Measurements from ENCODE around the gene CLEC4G.
A peak's percentile ranks its signal among the peaks of the same experiment; 100 is the strongest.

The CLEC4G gene

DNA sequence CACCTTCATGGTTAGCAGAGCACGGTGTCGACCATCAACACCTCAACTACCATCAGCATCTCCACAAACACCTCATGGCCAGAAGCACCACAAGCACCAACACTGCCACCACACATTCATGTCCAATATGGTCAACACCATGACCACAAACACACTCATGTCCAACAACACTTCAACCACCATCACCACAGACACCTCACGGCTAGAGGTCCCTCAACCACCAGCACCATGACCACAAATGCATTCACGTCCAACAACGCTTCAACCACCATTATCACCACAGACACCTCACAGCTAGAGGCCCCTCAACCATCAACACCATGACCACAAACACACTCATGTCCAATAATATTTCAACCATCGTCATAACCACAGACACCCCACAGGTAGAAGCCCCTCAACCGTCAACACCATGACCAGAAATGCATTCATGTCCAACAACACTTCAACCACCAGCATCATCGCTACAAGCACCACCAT, 41.1 kb downstream of the CLEC4G start:
- no peak for DNase-seq

DNA sequence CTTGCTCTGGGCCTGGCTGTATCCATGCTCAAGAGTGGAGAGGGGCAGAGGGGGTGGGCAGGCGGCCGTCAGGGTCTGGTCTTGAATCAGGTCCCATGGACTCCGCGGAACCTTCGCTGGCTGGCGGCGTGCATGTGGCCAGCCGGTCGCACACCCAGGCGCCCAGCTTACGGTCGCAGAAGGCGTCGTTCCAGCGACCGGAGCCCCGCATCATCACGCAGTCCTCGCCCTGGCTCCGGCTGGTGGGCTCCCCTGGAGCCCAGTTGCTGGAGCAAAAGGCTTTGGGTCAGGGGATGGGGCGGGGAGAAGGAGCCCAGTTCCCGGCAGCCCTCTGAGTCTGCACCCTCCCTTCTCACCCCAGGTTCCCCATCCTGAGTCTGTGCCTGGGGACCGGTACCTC, 42.7 kb downstream of the CLEC4G start:
- no peak for DNase-seq

DNA sequence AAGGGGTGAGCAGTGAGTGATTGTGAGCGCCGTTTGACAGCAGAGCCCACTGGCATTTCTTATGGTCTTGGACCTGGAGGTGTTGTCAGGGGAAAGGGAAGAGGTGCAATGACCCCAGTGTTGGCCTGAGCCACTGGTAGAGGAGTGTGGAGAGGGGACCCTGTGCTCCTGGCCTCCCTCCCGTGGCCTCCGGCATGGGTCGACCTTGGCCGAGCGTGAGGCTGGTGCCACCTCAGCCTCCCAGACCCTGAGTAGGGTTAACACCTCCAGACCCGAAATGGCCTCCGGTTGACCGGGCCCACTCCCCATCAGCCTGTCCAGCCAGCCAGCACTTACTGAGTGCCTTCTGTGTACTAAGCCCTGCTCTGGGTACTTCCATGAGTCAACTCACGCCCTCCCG, 44.7 kb downstream of the CLEC4G start:
- no peak for DNase-seq

DNA sequence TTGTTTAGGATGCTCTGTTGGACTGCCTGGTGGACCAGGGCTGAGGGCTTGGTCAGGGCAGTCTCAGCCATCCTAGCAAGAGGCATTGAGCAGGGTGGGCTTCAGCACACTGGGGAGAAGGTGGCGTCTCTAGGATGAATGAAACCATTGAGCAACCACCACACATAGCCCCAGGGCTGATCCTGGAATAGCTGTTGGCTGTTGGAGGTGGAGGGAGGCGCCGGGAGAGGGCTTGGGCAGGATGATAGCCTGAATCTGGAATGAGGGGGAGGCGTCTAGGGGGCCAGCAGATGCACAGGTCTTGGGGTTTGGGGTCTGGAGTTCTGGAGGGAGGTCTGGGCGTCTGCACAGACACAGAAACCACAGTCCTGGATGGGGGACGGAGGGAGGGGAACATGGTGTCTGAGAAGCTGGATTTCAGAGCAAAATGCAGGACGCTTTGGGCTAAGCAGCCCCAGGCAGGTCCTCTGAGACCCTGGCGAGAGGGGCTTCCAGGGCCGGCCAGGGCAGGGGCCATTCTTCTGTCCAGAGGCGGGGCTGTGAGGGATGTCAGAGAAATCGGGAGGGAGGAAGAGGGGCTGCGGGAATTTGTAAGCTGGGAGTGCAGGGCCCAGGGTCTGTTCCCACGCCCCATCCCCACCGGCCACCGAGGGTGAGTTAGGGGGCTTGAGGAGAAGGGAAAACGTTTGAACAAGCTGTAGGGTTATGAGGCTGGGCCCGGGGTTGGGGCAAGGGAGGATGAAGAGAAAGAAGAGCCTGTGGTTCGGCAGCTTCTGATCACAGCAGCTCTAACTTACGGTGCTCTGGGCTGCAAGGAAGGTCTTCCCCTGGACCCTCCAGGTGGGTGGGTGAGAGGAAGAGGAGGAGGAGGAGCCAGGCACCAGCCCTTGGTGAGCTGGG, 46.1 kb downstream of the CLEC4G start:
- DNase-seq = no peak

DNA sequence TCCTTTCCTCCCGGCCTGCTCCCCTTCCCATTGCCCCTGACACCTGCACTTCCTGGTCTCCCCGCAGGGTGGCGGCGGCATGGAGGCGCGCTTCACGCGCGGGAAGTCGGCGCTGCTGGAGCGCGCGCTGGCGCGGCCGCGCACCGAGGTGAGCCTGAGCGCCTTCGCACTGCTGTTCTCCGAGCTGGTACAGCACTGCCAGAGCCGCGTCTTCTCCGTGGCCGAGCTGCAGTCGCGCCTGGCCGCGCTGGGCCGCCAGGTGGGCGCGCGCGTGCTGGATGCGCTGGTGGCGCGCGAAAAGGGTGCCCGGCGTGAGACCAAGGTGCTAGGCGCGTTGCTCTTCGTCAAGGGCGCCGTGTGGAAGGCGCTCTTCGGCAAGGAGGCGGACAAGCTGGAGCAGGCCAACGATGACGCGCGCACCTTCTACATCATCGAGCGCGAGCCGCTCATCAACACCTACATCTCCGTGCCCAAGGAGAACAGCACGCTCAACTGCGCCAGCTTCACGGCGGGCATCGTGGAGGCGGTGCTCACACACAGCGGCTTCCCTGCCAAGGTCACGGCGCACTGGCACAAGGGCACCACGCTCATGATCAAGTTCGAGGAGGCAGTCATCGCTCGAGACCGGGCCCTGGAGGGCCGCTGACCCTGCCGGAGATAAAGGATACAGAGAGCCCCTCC, 49.6 kb downstream of the CLEC4G start:
- DNase-seq = no peak

DNA sequence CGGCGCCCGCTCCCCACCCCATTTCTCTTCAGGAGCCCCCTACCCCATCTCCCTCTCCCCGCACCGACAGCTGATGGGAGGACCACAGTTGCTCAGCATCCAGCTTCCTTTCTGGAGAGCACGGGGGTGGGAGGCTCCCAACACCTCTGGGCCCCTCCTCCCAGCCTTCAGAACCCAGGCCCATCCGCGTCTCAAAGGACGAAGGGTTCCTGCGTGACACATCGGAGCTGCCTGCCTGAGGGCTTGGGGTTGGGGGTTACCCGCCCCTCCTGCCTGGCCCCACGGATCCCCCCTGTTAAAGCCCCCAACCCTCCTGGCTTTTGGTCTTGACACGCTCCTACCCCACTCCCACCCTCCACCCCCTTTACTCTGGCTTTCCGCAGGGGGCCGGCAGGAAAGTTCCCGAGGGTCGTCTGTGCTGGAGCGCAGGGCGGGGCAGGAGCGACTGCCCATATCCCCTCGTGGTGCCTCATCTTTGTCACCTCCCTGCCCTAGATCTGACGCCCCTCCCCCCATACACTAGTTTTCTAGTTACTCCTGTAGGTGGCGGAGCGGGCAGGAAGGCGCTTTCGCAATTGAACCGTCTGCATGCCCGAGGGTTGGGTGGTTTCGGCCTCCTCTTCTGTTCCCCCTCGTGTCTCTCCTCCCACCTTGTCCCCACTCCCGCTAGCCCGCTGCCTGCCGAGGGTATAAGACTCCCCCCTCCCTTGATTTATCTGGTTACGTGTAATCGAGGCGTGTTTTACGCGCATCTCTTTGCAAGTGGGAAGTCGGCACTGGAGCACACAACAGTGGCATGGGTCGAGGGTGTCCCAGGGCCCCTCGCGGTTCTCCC, 50.4 kb downstream of the CLEC4G start:
- peak; percentile 69 for DNase-seq

DNA sequence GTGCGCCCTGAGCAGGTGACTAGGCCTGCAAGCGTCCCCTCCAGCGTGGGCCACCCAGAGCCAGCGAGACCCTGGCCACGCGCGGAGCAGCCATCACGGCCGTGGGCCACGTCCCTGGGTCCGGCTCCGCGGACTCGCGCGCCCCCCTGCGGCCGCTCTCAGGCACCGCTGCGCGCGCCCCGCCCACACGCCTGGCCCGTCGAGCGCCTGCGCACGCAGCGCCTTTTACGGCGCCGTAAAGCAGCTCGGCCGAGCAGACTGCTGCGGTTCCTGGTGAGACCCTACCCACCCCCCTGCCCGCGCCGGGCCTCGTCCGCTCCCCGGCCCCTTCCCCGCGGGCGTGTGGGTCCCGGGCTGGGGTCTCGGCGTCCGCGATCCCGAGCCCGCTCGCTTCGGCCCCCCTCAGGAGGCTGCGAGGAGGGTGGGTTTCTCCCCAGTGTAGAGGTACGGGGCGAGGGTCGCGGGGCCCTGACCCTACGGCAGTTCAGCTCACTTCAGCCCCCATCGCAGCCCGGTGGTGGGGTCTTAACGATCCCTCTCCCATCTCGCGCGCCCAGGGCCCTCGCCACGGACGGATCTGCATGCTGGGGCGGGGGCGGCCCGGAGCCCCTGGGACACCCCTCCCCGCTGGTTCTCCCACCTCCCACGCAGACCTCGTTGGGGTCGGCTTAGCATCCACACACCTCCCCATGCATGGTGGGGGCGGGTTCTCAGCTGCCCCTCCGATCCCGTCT, 51.1 kb downstream of the CLEC4G start, which contains the start of gene TRAPPC5:
Gene TRAPPC5 (plus strand): TSS at position 228 of the 734 bp plus-strand sequence. CDS start 1,421 bp downstream, outside the sequence.
- DNase-seq = peak; percentile 88

DNA sequence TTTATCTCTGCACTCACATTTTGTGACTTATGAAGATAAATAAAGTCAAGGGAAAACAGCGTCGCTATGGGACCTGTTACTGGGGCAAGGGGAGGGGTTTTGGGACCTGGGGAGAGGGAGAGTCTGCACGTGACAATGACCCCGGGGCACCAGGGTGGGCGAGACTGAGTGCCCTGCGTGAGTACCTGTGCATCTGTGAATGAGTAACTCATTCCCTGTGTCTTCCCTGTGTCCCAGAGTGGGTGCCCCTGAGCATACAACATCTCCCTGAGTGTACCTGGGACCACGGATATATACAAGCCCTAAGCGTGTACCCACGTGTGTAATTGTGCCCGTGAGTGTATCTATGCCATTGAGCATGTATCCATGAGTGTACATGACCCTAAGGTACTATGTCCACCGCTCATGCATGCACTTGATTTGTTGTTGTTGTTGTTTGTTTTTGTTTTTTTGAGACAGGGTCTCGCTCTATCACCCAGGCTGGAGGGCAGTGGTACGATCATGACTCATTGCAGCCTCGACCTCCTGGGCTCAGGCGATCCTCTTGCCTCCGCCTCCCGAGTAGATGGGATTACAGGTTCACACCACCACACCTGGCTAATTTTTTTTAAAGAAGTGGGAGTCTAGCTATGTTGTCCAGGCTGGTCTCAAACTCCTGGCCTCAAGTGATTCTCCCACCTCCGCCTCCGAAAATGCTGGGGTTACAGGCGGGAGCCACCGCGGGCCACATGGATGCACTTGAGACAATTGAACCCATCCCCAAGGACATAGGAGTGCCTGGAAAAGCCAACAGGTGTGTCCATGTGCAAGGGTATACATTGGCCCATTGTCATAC, 51.9 kb downstream of the CLEC4G start:
- no peak for DNase-seq

DNA sequence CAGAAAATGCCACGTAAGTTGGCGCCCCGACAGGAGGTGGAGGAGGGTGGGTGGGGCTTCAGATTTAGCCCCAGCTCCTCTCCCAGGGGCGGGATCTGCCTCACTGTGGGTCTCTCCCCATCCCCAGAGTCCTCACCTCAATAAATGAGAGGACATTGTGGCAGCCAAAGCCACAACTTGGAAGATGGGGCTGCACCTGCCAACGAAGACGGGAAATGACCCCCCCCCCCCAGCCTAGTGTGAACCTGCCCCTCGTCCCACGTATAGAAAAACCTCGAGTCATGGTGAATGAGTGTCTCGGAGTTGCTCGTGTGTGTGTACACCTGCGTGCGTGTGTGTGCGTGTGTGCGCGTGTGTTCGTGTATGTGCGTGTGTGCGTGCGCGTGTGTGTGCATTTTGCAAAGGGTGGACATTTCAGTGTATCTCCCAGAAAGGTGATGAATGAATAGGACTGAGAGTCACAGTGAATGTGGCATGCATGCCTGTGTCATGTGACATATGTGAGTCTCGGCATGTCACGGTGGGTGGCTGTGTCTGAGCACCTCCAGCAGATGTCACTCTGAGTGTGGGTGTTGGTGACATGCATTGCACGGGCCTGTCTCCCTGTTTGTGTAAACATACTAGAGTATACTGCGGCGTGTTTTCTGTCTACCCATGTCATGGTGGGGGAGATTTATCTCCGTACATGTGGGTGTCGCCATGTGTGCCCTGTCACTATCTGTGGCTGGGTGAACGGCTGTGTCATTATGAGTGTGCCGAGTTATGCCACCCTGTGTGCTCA, 52.7 kb downstream of the CLEC4G start:
- no peak for DNase-seq
